Heart left ventricle (tissue), 16 donors: ENCODE results near the gene TBKBP1. TPM values are rescaled to one million over a fixed set of nuclear protein-coding genes. Genes with fewer than 3 reads are reported as not detected.

ENCODE experiments used
- ATAC-seq, 4 donors: fragments of 200-7000 bp; cut with Tn5 transposase; one replicate each; pipeline ENCODE4 v1.9.1; 2020 to 2022; ENCODE audit warnings: moderate library complexity in 4 of 4, mild to moderate bottlenecking in 3 of 4, moderate number of reproducible peaks in 1 of 4
- DNase-seq, 5 donors: peaks; one replicate each; pipeline ENCODE4 v3.0.0-alpha.2; 2020
- H3K27ac ChIP-seq, 12 donors: fragments of 200-600 bp; sonication (generic) in 4 of 12; one replicate each; pipeline versions ENCODE4 v1.5.0 to v1.8.0; 2016 to 2022; ENCODE audit warnings: mild to moderate bottlenecking in 2 of 12
- H3K27me3 ChIP-seq, 9 donors: fragments of 200-600 bp; sonication (generic) in 2 of 9; one replicate each; pipeline versions ENCODE4 v1.5.1 to v1.8.0; 2016 to 2022; ENCODE audit warnings: mild to moderate bottlenecking in 3 of 9
- H3K36me3 ChIP-seq, 9 donors: fragments of 200-600 bp; sonication (generic) in 2 of 9; one replicate each; pipeline versions ENCODE4 v1.5.0 to v1.8.0; 2018 to 2022; ENCODE audit warnings: mild to moderate bottlenecking in 2 of 9
- H3K4me1 ChIP-seq, 12 donors: fragments of 200-600 bp; sonication (generic) in 4 of 12; one replicate each; pipeline versions ENCODE4 v1.5.0 to v1.8.0; 2016 to 2022; ENCODE audit warnings: mild to moderate bottlenecking in 3 of 12
- H3K4me3 ChIP-seq, 12 donors: fragments of 200-600 bp; sonication (generic) in 4 of 12; one replicate each; pipeline versions ENCODE4 v1.5.0 to v1.8.0; 2017 to 2022; ENCODE audit warnings: mild to moderate bottlenecking in 9 of 12, moderate library complexity in 4 of 12
- H3K9me3 ChIP-seq, 12 donors: fragments of 200-600 bp; sonication (generic) in 4 of 12; one replicate each; pipeline versions ENCODE4 v1.5.0 to v1.8.0; 2016 to 2022; ENCODE audit warnings: mild to moderate bottlenecking in 1 of 12
- POLR2A ChIP-seq, 2 donors: fragments of 450-650 bp; IDR thresholded peaks; one replicate each; pipeline ENCODE4 v1.6.1; 2017; ENCODE audit warnings: antibody characterized with exemption in 2 of 2, mild to moderate bottlenecking in 2 of 2, moderate library complexity in 2 of 2
- WGBS, 4 donors: extraction: QIAGEN DNeasy Blood & Tissue Kit in 2 of 4; methylation state at CpG; one replicate each; pipeline versions ENCODE4 v1.1.5 to v1.1.7; 2013 to 2018; 5-methylcytosine and 5-hydroxymethylcytosine counted together
- intact Hi-C, 10 donors: fragments of 100-400 bp; cut with DNase I; formaldehyde crosslinking; loops; one replicate each; pipeline versions ENCODE4 v1.11.1 to v1.14.2; 2022
- polyA plus RNA-seq, 2 donors: library from polyadenylated mRNA; stranded (reverse); fragments of 200-250 nt; gene quantifications; one replicate each; pipeline ENCODE4 v1.2.3, GENCODE V29; 2013
- total RNA-seq, 9 donors: library from RNA; depleted of rRNA in 2 of 9; stranded (reverse); fragments of >200 nt in 2 of 9; fragmentation: NEBNext Ultra II Directional in 3 of 9; extraction: Animal tissue kit (Norgen Biotek cat#: 25700) in 3 of 9; gene quantifications; one replicate each; pipeline versions ENCODE4 v1.1.0 to v1.2.4, GENCODE V29; 2016 to 2023
- TF ChIP-seq, protein P1 (sequence below), 12 donors: fragments of 200-600 bp; sonication (generic) in 4 of 12; IDR thresholded peaks; one replicate each; pipeline versions ENCODE4 v1.5.0 to v1.8.0; 2018 to 2022; ENCODE audit warnings: antibody characterized with exemption in 12 of 12, mild to moderate bottlenecking in 5 of 12
- donor health status: ischemic (EF 13 %, LVEDD 7.1; RV severe dilation, severe dysfunction).
- donor health status: healthy with polysubstance abuse.
- donor health status: DM: no; HTN: yes; CAD: no.
- donor health status: DM: no; HTN: no; CAD: no.
- donor health status: ischemic (EF 25% LVEDD 6.9; RV normal size, moderate dysfunction).
- donor health status: ischemic (EF 25% LVEDD 5.7; RV mildly dilated, moderate dysfunction).
- donor health status: healthy.
- donor health status: DM: yes; HTN: yes; CAD: no.
- donor health status: ischemic (EF 35%, LVEDD 5.7; RV mildly dilated, moderate dysfunction).
- donor health status: nonischemic (EF 11% LVEDD 7.7; RV severe dilation, severe dysfunction).
- donor health status: DM: yes; HTN: yes; CAD: no.
- donor health status: PGD.
- donor health status: ischemic (EF 29% LVEDD 5.4; RV normal size, mild dysfunction).
- donor health status: nonischemic (EF 23%, LVEDD 6.1; RV moderate dilation, normal function).

TBKBP1 gene
- total and polyA plus RNA-seq, 11 donors = 11.3 to 24.8 (median 13.4) TPM

DNA sequence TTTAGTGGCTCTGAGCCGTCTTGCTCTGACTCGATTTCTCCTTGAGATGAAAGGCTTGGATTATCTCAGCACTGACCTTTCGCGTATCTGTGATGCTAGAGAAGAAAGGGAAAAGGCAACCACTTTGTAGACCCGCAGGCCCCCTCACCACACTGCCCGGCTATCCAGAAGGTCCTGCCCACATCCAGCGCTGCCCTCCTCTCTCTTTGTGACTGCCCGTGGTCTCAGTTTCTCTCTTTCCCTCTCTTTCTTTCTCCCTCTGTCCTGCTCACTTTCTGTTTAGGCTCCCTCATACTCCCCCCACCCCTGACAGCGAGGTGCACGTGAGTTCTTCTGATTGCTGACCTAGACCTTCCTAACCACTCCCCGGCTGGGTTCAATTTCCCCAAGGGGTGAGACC lies 26.2 kb downstream of the TBKBP1 start:
- Histone ChIP-seq H3K4me3 (no peak overlapping the region), H3K27ac (no peak overlapping the region), H3K9me3 (no peaks in the 10 kb centered on the region), H3K36me3 (no peaks in the 10 kb centered on the region), H3K27me3 (peaks cover 9 to 71% (median 39%) of the 10 kb centered on the region in 9 donors), H3K4me1 (peaks cover 0 to 39% (median 0%) of the 10 kb centered on the region in 12 donors)
- ATAC-seq = no peak
- TF ChIP-seq, protein P1, sequence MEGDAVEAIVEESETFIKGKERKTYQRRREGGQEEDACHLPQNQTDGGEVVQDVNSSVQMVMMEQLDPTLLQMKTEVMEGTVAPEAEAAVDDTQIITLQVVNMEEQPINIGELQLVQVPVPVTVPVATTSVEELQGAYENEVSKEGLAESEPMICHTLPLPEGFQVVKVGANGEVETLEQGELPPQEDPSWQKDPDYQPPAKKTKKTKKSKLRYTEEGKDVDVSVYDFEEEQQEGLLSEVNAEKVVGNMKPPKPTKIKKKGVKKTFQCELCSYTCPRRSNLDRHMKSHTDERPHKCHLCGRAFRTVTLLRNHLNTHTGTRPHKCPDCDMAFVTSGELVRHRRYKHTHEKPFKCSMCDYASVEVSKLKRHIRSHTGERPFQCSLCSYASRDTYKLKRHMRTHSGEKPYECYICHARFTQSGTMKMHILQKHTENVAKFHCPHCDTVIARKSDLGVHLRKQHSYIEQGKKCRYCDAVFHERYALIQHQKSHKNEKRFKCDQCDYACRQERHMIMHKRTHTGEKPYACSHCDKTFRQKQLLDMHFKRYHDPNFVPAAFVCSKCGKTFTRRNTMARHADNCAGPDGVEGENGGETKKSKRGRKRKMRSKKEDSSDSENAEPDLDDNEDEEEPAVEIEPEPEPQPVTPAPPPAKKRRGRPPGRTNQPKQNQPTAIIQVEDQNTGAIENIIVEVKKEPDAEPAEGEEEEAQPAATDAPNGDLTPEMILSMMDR (IDR thresholded peaks at IDR 0.05) = no peak
- WGBS, 4 donors = 55 to 68% (median 61%) methylated on average over 11 of the region's 11 CpGs
- DNase-seq = no peak
- intact Hi-C loops = no loop called here

DNA sequence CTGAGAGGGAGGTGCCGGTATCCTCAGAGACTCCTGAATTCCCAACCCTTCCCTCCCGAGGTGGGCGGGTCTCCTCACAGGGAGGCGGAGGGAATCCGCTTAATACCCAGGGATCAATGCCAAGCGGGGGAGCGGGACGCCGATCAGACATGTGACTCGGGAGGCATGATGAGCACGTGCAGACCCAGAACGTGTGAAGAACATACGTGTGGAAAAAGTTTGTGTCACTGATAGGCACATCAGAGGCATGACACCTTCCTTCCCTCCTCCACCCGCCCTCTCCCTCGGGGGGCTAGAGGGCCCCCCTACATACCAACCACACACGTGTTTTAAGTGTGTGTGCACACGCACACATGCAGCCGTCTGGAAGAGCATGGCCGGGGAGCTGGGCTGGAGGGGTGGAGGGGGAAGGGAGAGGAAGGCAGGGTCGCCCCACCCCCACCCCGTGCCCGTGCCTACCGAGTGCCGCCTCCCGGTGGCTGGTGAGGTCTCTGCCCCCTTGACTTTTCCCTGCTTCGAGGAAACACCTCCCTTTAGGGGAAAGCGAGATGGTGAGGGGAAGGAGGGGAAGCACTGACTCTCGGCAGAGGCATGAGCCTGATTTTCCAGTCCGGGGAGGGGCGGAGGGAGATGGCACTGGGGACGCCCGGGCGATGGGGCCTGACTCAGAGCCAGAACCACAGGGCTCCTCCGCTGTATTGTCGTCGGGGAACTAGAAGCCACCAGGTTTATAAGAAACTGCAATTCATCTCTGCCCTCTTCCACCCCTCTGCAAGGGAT lies 27.0 kb downstream of the TBKBP1 start:
- ATAC-seq (peak in 1 of 4 donors; percentile 57), DNase-seq (peak in 1 of 5 donors; percentile 52)
- TF ChIP-seq, protein P1 (IDR thresholded peaks at IDR 0.05) = no peak
- TF ChIP-seq POLR2A (IDR thresholded peaks at IDR 0.05) = no peak
- H3K4me1 ChIP-seq = peaks cover 0 to 39% (median 0%) of the 10 kb centered on the region in 12 donors
- no peaks in the 10 kb centered on the region for H3K9me3 ChIP-seq
- H3K4me3 ChIP-seq = peak overlapping the region in 1 of 12 donors; percentile 3
- H3K27me3 ChIP-seq = peaks cover 10 to 78% (median 39%) of the 10 kb centered on the region in 9 donors
- no peak overlapping the region for H3K27ac ChIP-seq
- H3K36me3 ChIP-seq = no peaks in the 10 kb centered on the region
- intact Hi-C loops = no loop called here
- 6 to 12% (median 8%) methylated on average over 33 to 36 of the region's 36 CpGs for WGBS, 4 donors

DNA sequence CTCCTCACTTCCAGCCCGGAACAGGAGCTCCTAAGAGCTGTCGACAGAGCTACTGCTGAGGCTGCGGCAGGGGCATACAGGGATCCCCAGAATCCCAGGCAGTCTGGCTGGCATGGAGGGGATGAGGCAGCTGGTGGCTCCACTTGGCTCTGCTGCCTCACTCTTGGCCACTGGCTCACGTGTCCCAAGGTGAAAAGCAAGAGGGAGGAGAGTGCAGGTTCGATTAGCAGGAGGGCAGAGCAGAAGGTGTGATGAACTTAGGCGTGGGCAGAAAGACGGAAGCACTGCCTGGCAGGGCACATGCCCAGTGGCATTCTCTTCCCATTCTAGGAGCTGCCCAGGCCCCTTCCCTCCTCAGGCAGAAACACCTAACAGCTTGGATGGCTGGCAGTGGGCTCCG lies 27.8 kb downstream of the TBKBP1 start:
- 42 to 58% (median 47%) methylated on average over 6 to 8 of the region's 8 CpGs for WGBS, 4 donors
- Histone ChIP-seq H3K27ac (no peak overlapping the region), H3K36me3 (no peaks in the 10 kb centered on the region), H3K4me3 (no peak overlapping the region), H3K4me1 (peaks cover 0 to 39% (median 0%) of the 10 kb centered on the region in 12 donors), H3K9me3 (no peaks in the 10 kb centered on the region), H3K27me3 (peaks cover 10 to 79% (median 39%) of the 10 kb centered on the region in 9 donors)
- TF ChIP-seq POLR2A (IDR thresholded peaks at IDR 0.05) = no peak
- TF ChIP-seq, protein P1 (IDR thresholded peaks at IDR 0.05) = no peak
- DNase-seq (no peak), ATAC-seq (no peak)
- intact Hi-C loops = no loop called here

DNA sequence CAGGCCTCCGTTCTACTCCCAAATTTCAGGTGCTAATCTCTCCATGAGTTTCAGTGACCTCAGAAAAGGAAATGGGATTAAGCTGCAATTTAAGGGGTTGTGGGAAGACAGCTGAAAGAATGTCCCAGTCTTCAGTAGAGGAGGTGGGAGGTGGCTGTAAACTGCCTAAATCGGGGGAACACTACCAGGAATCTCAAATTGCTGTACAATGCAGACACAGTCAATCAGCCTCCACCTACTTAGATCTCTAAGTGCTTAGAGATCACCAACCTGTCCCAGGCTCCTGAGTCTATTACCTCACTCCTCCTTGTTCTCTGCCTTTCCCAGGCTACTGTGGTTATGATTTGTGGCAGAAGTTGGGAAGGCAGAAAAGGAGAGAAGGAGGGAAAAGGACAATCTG lies 30.7 kb downstream of the TBKBP1 start:
- Histone ChIP-seq H3K36me3 (no peaks in the 10 kb centered on the region), H3K27ac (no peak overlapping the region), H3K4me1 (peaks cover 0 to 21% (median 0%) of the 10 kb centered on the region in 12 donors), H3K27me3 (peaks cover 10 to 82% (median 30%) of the 10 kb centered on the region in 9 donors), H3K9me3 (no peaks in the 10 kb centered on the region), H3K4me3 (no peak overlapping the region)
- ATAC-seq (no peak), DNase-seq (no peak)
- intact Hi-C loops = no loop called here
- no peak for TF ChIP-seq POLR2A (IDR thresholded peaks at IDR 0.05)
- TF ChIP-seq, protein P1 (IDR thresholded peaks at IDR 0.05) = no peak
- 68 to 80% (median 77%) methylated on average over 2 of the region's 2 CpGs for WGBS, 4 donors
